PC-9 (cell line): ENCODE data around the gene CLINT1. TPM values are rescaled to one million over a fixed set of nuclear protein-coding genes. Genes with fewer than 3 reads are reported as not detected.

Experiments used
- BruUV-seq: library from RNA; stranded (reverse); fragments of 400-500 nt; replicated peaks from 2 replicates; lab custom pipeline; 2021; lab: Mats Ljungman, UMichigan
- CTCF ChIA-PET: fragments of 300-600 bp; sonication (Branson Sonifier 250); formaldehyde crosslinking; loops from one replicate; lab custom pipeline; 2022; ENCODE audit warnings: antibody characterized with exemption; lab: Charles Lee
- POLR2A ChIA-PET: fragments of 300-600 bp; sonication (Branson Sonifier 250); formaldehyde crosslinking; loops from one replicate; lab custom pipeline; 2022; ENCODE audit warnings: antibody characterized with exemption; ENCODE audit not compliant: unreplicated experiment; lab: Charles Lee
- DNase-seq, 2 experiments: peaks; one replicate each; pipeline versions ENCODE4 v3.0.0 to v3.0.0-alpha.2; 2015 to 2022; ENCODE audit warnings: mixed read lengths in 1 of 2
- H2AFZ ChIP-seq: fragments of 200-600 bp; sonication (generic); 2 replicates; pipeline ENCODE4 v1.8.1; 2017; ENCODE audit warnings: antibody characterized with exemption
- H3F3A ChIP-seq: fragments of 200-600 bp; sonication (generic); 2 replicates; pipeline ENCODE4 v1.8.1; 2017; ENCODE audit warnings: antibody characterized with exemption, mild to moderate bottlenecking, low read depth; ENCODE audit not compliant: insufficient read depth
- H3K27ac ChIP-seq: fragments of 200-600 bp; sonication (generic); 2 replicates; pipeline ENCODE4 v1.6.1; 2016; ENCODE audit warnings: mixed run types
- H3K27me3 ChIP-seq: fragments of 200-600 bp; sonication (generic); 2 replicates; pipeline ENCODE4 v1.6.1; 2016; ENCODE audit warnings: low read depth, mixed run types; ENCODE audit not compliant: insufficient read depth
- H3K36me3 ChIP-seq: fragments of 200-600 bp; sonication (generic); 2 replicates; pipeline ENCODE4 v1.6.1; 2016; ENCODE audit warnings: low read depth, mixed run types
- H3K4me1 ChIP-seq: fragments of 200-600 bp; sonication (generic); replicated peaks from 2 replicates; pipeline ENCODE4 v1.6.1; 2016; ENCODE audit warnings: mixed run types; ENCODE audit not compliant: insufficient read depth
- H3K4me2 ChIP-seq: fragments of 200-600 bp; sonication (generic); 2 replicates; pipeline ENCODE4 v1.6.1; 2017; ENCODE audit warnings: mixed run types
- H3K4me3 ChIP-seq: fragments of 200-600 bp; sonication (generic); 2 replicates; pipeline ENCODE4 v1.6.1; 2016; ENCODE audit warnings: mixed run types
- H3K79me2 ChIP-seq: fragments of 200-600 bp; sonication (generic); 2 replicates; pipeline ENCODE4 v1.6.1; 2017; ENCODE audit warnings: low read depth, mixed run types
- H3K9me2 ChIP-seq: fragments of 200-600 bp; sonication (generic); 2 replicates; pipeline ENCODE4 v1.8.1; 2017; ENCODE audit warnings: mild to moderate bottlenecking; ENCODE audit not compliant: insufficient read depth
- H3K9me3 ChIP-seq: fragments of 200-600 bp; sonication (generic); 2 replicates; pipeline ENCODE4 v1.8.1; 2016; ENCODE audit warnings: low read depth; ENCODE audit not compliant: insufficient read depth
- H4K20me1 ChIP-seq: fragments of 200-600 bp; sonication (generic); 2 replicates; pipeline ENCODE4 v1.8.1; 2017; ENCODE audit not compliant: insufficient read depth
- EZH2 ChIP-seq: fragments of 200-600 bp; sonication (generic); IDR thresholded peaks from 2 replicates; pipeline ENCODE4 v1.8.0; 2017; ENCODE audit warnings: antibody characterized with exemption, low read depth
- intact Hi-C: fragments of 100-400 bp; cut with micrococcal nuclease; formaldehyde crosslinking; loops from one replicate; pipeline ENCODE4 v1.10.0; 2022; ENCODE audit not compliant: unreplicated experiment
- total RNA-seq: library from RNA; stranded (reverse); gene quantifications from 2 replicates; pipeline ENCODE4 v1.2.3, GENCODE V29; 2021
- TF ChIP-seq, protein P1 (sequence below): fragments of 200-600 bp; sonication (generic); conservative IDR thresholded peaks from 2 replicates; pipeline ENCODE4 v1.6.1; 2017; ENCODE audit warnings: mixed run types, antibody characterized with exemption, mild to moderate bottlenecking, moderate library complexity

The CLINT1 gene
- total RNA-seq, 1 experiment from 2014 or later = 95.8 TPM

DNA sequence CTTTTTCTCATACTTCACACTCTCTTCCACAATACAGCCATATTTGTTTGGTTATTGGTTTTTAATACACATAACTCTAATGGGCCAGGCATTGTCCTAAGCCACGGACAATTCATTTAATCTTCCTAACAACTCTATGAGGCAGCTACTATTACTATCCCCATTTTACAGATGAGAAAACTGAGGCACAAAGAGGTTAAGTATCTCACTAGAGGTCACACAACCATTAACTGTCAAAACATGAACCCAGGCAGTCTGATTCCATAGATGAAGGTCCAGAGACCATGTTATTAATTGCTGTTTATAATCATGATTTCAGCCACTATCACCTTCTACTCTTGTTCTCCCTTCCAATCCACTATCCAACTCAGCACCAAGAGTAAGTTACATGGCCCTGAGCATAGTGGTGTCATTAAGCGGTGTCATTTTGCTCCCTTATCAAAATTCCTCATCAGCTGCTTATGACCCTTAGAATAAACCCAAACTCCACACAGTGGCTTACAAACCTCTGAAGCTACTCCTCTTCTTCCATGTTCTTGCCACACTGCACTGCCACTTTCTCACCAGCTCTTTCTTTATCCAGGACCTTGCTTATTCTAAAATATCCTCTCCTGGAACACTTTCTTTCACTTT lies 22.7 kb downstream of the CLINT1 start:
- Histone ChIP-seq H3K9me2 (no peaks in the 10 kb centered on the region), H3K4me1 (no peaks in the 10 kb centered on the region), H3K27ac (no peak overlapping the region), H3K9me3 (no peaks in the 10 kb centered on the region), H3K4me2 (no peak overlapping the region), H3K36me3 (peaks cover 9% of the 10 kb centered on the region; the same call in 1 of the 2 replicates), H3F3A (no peaks in the 10 kb centered on the region; the same call in 1 of the 2 replicates), H3K27me3 (no peaks in the 10 kb centered on the region), H3K79me2 (peaks cover 88% of the 10 kb centered on the region), H3K4me3 (no peak overlapping the region), H4K20me1 (peaks cover 94% of the 10 kb centered on the region), H2AFZ (no peak overlapping the region)
- no peak for DNase-seq
- BruUV-seq = no TSS peak
- CTCF ChIA-PET = interaction anchor here (0.5 kb wide), 1 partner anchor 115 kb away, joined by 8 read pairs; no protein-coding TSS in a partner anchor
- TF ChIP-seq, protein P1, sequence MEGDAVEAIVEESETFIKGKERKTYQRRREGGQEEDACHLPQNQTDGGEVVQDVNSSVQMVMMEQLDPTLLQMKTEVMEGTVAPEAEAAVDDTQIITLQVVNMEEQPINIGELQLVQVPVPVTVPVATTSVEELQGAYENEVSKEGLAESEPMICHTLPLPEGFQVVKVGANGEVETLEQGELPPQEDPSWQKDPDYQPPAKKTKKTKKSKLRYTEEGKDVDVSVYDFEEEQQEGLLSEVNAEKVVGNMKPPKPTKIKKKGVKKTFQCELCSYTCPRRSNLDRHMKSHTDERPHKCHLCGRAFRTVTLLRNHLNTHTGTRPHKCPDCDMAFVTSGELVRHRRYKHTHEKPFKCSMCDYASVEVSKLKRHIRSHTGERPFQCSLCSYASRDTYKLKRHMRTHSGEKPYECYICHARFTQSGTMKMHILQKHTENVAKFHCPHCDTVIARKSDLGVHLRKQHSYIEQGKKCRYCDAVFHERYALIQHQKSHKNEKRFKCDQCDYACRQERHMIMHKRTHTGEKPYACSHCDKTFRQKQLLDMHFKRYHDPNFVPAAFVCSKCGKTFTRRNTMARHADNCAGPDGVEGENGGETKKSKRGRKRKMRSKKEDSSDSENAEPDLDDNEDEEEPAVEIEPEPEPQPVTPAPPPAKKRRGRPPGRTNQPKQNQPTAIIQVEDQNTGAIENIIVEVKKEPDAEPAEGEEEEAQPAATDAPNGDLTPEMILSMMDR = no peak
- no peak for TF ChIP-seq EZH2
- POLR2A ChIA-PET = no interaction called here
- intact Hi-C loops = no loop called here

DNA sequence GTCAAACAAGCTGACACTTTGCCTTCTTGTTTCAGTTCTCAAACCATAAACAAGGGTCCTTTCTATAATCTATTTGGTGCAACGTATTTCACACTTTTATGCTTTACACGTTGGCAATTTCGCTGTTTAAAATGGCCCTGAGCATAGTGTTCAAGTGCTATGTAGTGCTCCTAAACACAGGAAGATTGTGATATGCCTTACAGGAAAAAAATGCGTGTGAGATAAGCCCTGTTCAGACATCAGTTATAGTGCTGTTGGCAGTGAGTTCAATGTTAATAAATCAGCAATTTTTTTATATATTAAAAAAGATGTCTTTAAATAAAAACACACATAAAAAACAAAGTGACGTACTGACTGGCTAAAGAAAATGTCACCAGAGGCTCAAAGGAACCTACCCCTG lies 23.9 kb downstream of the CLINT1 start:
- TF ChIP-seq, protein P1 = no peak
- no peak for TF ChIP-seq EZH2
- BruUV-seq = no TSS peak
- H3K27ac ChIP-seq = no peak overlapping the region
- peaks cover 85% of the 10 kb centered on the region for H3K79me2 ChIP-seq
- no peaks in the 10 kb centered on the region for H3K9me2 ChIP-seq
- H2AFZ ChIP-seq = no peak overlapping the region
- H3K4me3 ChIP-seq = no peak overlapping the region
- no peaks in the 10 kb centered on the region for H3K27me3 ChIP-seq
- no peaks in the 10 kb centered on the region; the same call in 1 of the 2 replicates for H3F3A ChIP-seq
- ChIA-PET CTCF (no interaction called here), POLR2A (no interaction called here)
- H3K4me2 ChIP-seq = no peak overlapping the region
- no peak for DNase-seq
- H3K4me1 ChIP-seq = no peaks in the 10 kb centered on the region
- H3K9me3 ChIP-seq = no peaks in the 10 kb centered on the region
- intact Hi-C loops = no loop called here
- peaks cover 90% of the 10 kb centered on the region for H4K20me1 ChIP-seq
- H3K36me3 ChIP-seq = peaks cover 9% of the 10 kb centered on the region; the same call in 1 of the 2 replicates

DNA sequence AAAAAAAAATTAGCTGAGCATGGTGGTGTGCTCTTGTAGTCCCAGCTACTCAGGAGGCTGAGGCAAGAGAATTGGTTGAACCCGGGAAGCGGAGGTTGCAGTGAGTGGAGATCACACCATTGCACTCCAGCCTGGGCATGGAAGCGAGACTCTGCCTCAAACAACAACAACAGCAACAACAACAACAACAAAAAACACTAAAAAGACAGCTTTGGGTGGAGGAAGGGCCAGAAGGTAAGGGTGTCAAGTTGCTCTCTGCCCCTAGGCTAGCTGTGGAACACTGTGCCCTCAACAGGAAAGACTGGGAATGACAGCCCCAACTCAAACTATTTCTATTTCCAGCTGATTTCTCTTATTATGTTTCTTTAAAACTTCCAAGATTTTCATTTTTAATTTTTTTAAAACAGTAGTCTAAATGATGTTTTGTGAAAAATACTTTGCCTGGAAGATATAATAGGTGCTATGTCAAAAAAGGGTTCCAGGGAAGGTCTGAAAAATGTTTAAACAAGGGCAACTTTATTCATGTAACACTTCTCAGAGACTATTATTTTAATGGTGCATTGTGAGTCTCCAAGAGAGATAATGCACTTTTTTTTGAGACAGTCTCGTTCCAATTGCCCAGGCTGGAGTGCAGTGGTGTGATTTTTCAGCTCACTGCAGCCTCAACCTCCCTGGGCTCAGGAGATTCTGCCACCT lies 29.9 kb downstream of the CLINT1 start:
- H3K4me3 ChIP-seq = no peak overlapping the region
- DNase-seq = no peak
- H3K4me1 ChIP-seq = no peaks in the 10 kb centered on the region
- CTCF ChIA-PET = no interaction called here
- no peaks in the 10 kb centered on the region for H3K36me3 ChIP-seq
- peaks cover 80% of the 10 kb centered on the region for H3K79me2 ChIP-seq
- H2AFZ ChIP-seq = no peak overlapping the region
- H3K9me2 ChIP-seq = no peaks in the 10 kb centered on the region
- no peak overlapping the region for H3K27ac ChIP-seq
- no peaks in the 10 kb centered on the region for H3K9me3 ChIP-seq
- H3K4me2 ChIP-seq = no peak overlapping the region
- BruUV-seq = no TSS peak
- intact Hi-C loops = no loop called here
- POLR2A ChIA-PET = no interaction called here
- TF ChIP-seq, protein P1 = peak; percentile 45; the same call in 1 of the 2 replicates
- no peak for TF ChIP-seq EZH2
- peaks cover 83% of the 10 kb centered on the region for H4K20me1 ChIP-seq
- no peaks in the 10 kb centered on the region for H3K27me3 ChIP-seq
- no peaks in the 10 kb centered on the region for H3F3A ChIP-seq
